GM21825 (cell line): ENCODE results near the gene NPL.

Experiments used
- ATAC-seq: cut with Tn5 transposase; IDR thresholded peaks from one replicate; pipeline ENCODE4 v1.9.1; 2021; ENCODE audit warnings: mild to moderate bottlenecking, moderate library complexity; ENCODE audit not compliant: unreplicated experiment

The NPL gene

DNA sequence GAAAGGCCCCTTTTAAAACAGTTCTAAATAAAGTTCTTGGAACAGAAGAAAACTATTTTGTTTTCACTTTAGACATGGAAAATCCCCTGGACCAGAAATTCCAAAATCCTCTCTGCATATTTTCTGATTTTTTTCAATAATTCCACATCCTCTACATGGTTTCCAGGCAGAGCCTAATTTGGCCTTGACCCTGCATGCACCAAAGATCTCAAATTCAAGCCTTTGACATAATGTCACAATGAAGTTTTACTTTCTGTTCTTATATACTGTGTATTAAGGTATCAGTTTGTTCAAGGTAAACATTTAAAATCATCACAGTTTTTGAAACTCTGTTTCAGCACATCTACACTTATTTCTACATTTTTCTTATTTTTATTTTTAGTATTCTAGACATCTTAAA, 12.2 kb upstream of the NPL start:
- no peak for ATAC-seq

DNA sequence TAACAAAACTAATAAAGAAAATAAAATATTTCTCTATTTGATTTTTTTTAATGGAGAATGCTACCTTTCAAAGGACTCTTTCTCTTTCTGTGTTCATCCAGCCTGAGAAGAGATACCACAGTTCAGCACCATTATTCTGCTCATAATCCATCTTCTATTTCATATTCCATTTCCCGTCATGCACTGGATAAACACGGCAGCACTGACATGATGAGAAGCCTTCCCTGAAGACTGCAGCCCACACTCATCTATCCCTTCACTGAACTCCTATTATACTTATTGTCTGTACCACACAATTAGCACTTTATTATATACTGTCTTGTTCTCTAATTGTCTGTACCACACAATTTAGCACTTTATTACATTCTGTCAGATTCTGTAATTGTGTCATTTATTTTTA, 10.7 kb upstream of the NPL start:
- no peak for ATAC-seq

DNA sequence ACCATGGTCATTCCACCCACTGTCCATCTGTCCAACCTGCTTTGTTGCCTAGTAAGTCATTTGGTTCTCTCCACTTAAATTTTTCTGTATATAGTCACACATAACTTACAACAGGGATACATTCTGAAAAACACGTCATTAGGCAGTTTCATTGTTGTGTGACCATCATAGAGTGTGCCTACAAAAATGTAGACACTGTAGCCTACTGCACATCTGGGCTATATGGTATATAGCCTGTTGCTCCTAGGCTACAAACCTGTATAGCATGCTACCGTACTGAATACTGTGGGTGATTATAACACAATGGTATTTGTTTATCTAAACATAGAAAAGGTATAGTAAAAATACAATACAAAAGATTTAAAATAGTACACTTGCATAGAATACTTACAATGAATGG, 10.0 kb upstream of the NPL start:
- ATAC-seq, result no peak

DNA sequence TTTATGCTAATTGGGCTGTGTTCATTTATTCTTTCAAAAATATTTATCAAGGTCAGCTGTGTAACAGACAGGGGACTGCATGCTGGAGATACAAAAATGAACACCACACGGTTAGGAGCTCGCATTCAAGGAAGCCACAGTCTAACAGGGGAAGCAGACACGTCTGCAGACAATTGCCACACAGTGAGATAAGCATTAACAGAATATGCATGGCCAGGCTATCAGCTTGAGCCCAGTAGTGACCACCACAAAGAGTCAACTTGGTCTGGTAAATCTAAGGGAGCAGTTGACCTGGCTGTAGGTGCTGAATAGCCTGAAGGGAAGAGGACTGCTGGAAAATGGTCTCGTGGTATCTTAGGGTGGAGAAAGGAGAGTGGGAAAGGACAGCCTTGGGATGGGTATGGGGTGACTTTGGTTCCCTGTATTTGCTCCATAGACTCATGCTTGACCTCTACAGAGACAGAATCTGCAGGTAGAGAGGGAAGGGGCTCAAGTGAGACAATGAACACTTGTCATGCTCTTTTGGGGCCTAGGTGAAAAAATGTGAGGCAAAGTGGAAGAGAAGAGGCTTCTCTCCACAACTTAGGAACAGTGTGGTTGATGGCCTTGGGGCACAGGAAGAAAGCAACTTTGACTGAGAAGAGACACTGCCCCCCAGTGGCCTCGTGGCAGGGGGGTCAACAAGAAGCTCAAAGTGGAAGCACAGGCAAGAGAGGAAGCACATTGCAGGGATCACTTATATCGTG, 7.6 kb upstream of the NPL start:
- no peak for ATAC-seq

DNA sequence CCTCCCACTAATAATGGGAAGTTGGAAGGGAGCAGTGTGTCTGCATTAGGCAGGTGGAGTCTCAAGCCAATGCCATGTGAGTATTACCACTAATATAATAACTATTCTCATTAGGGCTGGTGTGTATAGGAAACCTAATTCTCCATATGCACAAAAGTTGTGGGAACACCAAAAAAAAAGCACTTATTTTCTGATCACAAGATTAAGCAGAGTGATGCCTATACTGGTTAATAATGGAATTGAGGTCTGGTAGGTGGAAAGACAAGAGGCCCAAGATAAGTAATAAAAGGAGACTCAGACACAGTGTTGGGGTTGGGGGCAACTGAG, 7.0 kb upstream of the NPL start:
- ATAC-seq, result no peak

DNA sequence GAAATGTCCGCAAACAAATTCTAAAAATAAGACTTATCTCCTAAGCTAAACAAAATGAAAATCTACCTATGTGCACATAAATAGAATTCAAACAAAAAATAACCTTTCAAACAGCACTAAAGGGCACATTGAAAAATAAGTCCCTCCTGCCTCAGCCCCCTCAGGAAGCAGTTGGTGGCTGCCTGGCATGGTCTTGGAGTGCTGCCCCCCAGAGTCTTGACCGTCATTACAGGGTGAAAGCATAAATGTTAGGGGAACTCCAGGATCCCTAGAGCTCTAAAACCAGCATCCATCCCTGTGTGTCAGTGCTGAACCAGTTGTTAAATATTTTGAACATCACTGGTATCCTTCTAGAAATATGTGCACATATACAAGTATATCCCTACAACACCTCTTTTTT, 6.5 kb upstream of the NPL start:
- ATAC-seq, result no peak

DNA sequence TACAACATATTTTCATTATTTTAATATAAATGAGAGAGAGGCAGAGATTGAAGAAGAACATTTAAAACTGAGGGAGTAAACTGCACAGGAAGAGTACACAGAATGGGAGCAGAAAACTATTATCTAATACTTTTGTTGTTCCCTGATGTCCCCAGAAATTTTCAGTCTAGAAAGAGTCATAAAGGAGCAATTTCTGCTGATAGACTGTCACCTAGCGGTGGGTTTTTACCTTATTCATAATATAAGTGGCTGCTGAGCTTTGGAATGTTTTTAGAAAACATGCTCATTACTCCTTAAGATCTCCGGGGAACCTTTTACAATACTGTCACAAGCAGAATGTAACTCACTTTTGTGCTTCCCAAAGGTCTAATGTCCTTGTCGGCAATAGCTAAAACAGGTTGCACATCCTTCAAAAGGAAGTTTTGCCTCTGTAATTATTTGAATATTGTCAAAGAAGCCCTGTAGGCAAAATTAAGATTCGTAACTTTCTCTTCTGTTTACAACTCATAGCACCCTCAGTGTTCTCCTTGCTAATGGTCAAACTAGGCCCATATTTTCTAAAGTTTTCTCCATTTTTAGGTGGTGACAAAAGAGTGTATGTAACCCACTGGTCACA, 4.9 kb upstream of the NPL start:
- ATAC-seq, result no peak

DNA sequence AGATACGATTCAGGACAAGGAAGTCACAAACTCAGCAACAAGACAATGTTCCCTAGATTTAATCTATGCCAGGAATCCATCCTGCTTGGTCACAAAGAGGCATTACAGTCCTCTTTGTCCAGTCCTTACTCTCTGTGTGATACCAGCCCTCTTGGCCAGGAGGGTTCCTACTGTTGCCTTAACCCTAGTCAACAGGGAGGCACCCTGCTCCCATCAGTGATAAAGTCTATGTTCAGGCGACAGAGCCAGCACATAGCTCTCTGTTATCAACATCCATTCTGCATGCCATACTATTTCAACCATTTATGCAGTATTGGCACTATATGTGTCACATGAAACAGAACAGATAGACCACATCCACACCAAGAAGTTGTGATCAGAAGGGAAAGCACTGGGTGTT, 4.4 kb upstream of the NPL start:
- ATAC-seq, result no peak

DNA sequence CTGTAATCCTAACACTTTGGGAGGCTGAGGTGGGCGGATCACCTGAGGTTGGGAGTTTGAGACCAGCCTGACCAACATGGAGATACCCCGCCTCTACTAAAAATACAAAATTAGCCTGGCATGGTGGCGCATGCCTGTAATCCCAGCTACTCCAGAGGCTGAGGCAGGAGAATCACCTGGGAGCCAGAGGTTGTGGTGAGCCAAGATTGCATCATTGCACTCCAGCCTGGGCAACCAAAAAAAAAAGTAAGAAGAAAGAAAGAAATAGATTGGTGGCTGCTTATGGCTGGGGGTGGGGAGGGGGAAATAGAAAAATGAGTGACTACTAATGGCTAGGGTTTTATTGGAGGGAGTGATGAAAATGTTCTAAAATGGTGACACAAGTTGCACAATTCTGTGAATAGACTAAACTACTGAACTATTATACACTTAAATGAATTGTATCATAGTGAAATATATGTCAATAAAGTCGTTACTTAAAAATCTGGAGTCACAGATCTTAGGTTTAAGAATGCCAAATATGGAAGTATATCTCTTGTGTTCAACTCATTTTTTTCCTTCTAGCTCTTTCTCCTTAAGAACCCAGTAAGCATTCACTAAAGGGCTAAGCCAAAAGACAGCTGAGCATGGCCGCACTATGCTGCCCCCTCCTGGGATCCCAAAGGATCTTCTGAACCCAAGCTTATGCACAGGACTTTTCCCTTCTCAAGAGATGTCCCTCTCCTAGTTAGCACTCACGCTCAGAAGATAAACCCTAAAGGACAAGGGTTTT, 3.2 kb upstream of the NPL start:
- ATAC-seq, result no peak

DNA sequence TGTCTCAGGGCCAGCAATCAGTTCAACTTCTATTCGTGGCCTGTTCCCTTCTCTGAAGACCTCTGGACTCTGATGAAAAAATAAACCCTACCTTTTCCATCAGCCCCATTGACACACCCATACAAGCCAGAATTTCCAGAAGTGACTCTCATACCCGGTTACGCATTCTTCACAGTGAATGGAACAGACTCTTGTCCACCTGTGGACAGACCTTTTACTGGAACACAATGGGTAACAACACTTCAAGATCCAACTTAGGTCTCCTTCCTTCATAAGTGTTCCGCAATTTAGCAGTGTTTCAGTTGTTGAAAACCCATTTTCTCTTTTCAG, 2.6 kb upstream of the NPL start:
- no peak for ATAC-seq

DNA sequence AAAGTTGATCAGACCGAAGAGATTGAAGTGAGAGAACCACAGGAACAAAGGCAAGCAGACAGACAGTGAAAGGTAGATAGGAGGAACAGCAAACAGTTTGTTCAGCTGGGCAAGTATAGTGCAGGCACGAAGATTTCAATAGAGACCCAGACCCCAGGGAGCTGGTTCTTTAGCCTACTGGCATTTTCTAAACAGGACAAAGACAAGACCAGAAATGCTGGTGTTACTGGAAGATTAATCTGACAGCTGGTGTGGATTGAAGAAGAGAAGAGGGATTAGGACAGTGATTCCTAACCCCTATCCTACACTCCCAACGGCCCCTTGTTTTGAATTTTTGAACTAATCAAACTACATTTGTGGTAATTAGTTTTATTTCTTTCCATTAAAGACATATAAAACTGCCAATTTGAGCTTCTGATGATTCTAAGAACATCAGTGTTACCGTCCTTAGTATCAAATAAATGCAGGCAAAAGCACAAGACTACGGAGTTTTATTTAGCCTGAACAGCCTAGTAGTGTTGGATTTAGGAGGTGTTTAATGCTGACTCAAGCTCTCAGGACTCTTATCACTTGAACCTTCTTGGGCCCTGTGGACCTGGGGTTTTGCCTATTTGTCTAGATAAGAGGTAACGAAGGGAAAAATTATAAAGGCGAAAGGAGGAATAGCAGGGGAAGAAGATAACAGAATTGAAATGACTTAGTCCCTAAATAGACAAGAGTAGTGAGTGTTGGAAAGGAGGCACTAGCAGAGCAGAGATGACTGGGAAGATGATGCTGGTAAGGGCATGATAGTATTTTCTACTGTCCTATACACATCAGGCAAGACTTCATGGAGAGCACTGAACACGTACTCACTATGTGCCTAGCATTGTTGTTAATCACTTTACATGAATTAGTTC, 2.0 kb downstream of the NPL start:
- ATAC-seq, result no peak

DNA sequence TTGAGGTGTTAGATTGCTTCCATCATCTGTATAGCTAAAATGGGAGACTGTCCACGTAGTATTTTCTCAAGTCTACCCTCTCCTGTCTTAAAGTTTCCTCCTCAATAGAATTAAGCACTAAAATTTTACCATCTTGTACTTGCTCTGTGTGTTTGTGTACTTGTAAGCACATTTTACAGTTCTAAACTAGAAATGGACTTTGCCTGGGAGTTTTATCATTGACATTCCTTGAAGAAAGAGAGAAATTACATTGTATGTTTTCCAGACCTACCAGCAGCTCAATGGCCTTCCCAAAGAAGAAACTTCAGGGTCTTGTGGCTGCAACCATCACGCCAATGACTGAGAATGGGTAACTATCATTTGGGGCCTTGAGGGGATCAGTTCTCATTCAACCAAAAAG, 4.5 kb downstream of the NPL start:
- no peak for ATAC-seq

DNA sequence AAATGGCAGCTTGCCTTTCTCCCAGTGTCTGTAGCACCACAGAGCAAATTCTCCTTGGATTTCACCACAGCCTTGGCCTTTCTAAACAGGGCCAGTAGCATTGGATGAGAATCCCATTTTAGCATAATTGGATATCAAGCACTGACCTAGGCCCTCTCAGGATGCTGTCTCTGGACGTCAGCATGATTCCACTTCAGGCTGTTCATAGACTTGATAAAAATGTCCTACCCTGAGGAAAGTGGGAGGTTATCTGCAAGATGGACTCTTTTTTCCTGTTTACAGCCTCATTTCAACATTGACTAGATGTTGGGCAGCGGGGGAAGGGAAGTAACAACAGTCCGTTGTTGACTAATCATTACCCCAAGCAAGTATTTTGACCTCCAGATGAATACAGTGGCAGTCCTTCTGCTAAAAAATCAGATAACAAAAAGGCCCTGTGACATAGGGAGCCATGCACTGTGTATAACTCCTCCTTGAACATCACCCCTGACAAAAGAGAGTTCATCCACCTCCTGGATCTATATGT, 5.2 kb downstream of the NPL start:
- ATAC-seq, result no peak

DNA sequence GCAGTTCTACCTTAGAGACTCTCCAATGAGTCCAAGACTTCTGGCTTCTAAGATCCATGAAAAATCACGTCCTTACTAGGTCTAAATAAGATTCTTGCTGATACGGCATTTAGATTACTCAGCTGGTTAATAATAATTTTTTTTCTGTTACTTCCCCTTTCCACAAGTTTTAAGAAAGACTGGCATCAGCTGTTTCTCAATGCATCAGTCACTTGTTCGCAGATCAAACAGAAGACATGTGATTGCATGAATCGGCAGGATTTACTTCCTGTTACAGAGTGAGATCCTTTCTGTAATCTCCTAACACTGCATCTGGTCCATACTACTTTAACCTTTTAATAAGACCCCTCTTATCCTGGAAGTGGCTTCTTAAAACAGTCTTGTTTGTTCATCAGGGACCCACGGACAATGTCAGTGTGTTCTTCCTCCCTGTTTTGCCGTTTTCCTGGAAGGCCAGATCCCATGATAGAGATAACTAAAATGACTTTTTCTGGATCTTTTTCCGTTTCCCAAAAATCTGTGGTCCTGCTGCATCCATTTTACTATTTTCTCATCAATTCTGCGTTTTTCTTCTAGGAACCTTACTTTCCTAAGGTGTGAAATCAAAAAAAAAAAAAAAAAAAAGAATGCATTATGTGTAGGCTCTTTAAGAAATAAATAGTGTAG, 6.1 kb downstream of the NPL start:
- ATAC-seq, result no peak

DNA sequence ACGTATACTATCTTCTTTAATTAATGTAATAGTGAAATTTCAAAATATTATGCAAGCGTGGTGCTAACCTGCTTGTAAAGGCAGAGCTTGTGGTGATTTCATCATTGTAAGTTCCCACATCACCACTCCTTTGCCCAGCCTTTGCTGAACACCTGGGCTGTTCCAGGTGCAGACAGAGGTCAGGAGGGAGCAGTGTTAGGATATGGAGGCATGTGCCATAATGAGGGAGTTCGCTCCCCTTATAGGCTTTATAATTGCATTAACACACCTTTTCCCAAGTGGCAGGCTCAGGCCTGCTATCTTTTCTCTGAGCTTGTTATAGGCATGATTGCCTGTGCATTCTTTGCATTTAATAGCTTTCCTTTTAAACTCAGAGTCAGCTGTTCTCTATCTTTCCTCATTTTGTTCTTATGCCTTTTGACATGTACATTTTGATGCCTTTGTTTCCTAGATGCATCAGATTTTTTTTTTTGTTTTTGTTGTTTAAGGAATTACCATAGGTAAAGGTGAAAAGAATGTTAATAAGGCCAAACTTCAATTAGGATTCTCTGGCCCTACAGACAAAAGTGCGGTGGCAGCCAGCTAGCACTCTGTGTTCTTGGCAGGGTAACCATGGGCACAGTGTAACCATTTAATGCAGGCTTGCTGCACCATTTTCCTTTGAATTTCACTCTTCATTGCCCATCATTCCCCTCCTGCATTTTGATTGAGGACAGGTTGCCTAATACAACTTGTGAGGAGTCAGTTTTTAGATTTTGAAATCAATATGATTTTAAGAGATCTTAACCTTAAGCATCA, 12.6 kb downstream of the NPL start:
- no peak for ATAC-seq

DNA sequence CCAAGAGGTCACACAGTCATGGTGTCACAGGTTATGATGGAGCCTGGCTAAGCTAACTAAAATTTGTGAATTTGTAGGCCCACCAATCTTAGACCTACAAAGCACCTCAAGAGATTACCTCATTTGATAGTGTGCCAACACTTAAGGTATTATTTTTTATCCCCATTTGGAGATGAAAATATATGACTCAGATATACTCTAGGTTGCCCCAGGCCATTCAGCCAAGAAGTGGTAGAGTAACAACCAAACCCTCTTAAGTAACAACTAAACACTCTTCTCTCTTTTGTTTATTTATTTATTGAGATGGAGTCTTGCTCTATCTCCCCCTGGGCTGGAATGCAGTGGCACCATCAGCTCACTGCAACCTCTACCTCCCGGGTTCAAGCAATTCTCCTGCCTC, 14.3 kb downstream of the NPL start:
- ATAC-seq, result no peak

DNA sequence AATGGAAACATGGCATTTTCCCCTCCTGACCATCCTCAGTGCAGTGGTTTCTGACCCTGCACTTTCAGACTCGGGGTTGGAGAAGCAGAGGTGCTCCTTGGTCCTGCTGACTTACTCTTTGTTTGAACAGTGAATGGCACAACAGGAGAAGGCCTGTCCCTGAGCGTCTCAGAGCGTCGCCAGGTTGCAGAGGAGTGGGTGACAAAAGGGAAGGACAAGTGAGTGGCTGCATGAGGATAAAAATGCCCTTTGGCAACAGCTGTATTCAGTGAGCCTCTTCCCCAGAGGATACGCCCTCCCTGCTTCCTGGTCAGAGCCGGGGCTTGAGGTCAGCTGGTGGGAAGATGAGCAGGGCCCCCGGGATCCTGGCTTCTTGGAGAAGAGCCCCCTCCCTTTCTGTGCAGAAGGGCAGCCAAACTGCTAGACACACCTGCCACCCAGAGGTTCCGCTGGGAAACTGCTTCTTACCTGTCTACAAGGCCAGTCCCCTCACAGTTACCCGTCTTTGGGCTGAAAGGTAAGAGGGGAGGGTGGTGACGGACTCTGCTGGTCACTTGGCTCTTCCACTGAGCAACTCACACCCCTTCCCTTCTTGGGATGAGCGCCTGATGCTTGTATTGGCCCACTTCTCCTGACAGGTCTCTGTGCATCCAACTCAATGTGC, 16.6 kb downstream of the NPL start:
- ATAC-seq, result no peak

DNA sequence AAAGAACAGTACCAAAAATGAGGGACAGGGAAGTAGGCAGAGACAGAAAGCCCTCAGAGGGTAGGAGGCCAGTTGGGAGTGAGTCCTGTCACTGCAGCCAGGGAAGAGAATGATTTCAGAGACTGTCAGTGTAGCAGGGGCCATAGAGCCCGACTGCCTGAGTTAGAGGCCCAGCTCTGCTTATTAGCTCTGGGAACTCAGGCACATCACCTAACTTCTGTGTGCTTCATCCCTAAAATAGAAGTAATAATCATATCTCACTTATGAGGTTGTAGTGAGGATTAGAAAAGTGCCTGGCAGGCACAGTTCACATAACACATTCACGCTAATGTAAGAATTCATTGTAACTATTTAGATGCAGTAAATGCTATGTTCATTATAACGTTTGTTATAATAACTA, 18.3 kb downstream of the NPL start:
- no peak for ATAC-seq

DNA sequence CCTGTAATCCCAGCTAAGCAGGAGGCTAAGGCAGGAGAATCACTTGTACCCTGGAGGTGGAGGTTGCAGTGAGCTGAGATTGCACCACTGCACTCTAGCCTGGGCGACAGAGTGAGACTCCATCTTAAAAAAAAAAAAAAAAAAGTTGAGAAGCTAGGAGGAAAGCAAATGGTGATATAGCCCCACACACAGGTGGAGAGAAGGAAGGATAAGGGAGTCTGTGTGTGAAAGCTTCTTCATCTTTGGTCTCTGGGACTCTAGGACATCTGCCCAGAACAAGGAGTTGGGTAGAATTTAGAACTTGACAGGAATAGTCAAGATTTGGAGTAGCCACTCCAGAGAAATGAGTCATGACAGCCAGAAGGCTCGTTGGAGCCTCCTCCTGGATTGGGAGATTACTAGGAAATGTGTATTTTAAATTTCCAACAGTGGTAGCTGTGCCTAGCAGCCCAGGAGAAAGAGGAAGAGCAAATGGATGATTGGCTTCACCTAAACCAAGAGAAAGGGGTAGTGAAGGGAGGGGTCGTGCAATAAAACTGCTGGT, 19.9 kb downstream of the NPL start:
- no peak for ATAC-seq
